ENCODE results near the gene PPFIBP2.

DNA sequence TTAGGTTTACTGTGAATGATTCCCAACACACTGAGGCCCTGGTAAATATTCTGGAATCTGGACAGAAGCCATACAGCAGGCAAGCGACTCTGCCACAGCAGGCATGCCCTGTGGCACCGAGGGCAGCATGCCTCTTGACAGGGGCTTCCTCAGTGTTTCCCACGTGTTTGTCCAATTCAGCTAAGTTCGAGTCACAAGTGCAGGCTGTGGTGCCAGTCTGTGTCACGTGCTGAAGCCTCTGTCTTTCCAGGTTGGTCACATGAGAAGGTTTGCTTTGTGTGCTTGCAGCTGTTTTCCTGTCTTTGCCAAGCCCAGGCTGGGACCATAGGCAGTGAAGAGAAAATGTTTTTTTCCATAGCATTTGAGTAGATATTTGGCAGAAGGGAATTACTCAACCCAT lies 2.4 kb upstream of the PPFIBP2 start:
- TF ChIP-seq, protein P1, sequence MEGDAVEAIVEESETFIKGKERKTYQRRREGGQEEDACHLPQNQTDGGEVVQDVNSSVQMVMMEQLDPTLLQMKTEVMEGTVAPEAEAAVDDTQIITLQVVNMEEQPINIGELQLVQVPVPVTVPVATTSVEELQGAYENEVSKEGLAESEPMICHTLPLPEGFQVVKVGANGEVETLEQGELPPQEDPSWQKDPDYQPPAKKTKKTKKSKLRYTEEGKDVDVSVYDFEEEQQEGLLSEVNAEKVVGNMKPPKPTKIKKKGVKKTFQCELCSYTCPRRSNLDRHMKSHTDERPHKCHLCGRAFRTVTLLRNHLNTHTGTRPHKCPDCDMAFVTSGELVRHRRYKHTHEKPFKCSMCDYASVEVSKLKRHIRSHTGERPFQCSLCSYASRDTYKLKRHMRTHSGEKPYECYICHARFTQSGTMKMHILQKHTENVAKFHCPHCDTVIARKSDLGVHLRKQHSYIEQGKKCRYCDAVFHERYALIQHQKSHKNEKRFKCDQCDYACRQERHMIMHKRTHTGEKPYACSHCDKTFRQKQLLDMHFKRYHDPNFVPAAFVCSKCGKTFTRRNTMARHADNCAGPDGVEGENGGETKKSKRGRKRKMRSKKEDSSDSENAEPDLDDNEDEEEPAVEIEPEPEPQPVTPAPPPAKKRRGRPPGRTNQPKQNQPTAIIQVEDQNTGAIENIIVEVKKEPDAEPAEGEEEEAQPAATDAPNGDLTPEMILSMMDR (IDR thresholded peaks at IDR 0.05), result no peak
- TF ChIP-seq POLR2A (IDR thresholded peaks at IDR 0.05), result no peak
- no peak for TF ChIP-seq POLR2AphosphoS5 (IDR thresholded peaks at IDR 0.05)
- TF ChIP-seq EP300 (IDR thresholded peaks at IDR 0.05), result no peak
